ENCODE results near the gene NINL. TPM values are rescaled to one million over a fixed set of nuclear protein-coding genes. Genes with fewer than 3 reads are reported as not detected.

NINL gene
- total RNA-seq, 3 donors from 2014 or later: 0.61 to 0.71 (median 0.66) TPM

DNA sequence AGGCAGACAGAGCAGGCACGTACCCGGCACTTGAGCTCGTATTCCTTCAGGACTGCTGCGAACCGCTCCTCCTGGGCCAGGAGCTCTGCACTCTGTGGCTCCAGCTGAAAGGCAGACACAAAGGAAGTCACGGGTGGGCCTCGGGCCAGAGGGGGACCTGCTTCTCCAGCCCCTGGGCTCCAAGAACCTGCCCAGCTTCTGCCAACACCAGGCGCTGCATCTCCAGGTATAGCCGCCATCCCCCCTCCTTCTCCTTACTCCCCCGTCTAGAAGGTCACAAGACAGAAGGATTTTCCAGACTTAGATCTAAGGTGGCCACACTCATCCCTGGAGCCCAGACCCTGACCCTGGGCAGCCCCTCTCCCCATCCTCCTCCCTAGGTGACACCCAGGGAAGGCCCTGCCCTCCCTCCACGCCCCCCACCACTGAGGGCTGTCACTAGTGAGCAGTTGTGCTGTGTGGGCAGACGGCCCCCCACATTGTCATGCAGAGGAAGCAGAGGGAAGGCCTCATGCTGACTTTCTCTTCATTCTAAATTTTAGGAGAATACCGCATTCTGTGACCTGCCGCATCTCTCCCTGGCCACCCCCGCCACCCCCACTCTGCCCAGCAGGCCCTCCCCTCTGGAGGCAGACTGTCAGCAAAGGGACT lies 96.0 kb downstream of the NINL start:
- ATAC-seq (no peak), DNase-seq (no peak)
- Mint-ChIP-seq H3K4me1 (ENCODE audit: low read depth) (peaks cover 22% of the 10 kb centered on the region), H3K4me3 (no peak overlapping the region), H3K27me3 (ENCODE audit: low read depth) (no peaks in the 10 kb centered on the region), H3K36me3 (ENCODE audit: insufficient read depth) (no peaks in the 10 kb centered on the region), H3K9me3 (no peaks in the 10 kb centered on the region)

DNA sequence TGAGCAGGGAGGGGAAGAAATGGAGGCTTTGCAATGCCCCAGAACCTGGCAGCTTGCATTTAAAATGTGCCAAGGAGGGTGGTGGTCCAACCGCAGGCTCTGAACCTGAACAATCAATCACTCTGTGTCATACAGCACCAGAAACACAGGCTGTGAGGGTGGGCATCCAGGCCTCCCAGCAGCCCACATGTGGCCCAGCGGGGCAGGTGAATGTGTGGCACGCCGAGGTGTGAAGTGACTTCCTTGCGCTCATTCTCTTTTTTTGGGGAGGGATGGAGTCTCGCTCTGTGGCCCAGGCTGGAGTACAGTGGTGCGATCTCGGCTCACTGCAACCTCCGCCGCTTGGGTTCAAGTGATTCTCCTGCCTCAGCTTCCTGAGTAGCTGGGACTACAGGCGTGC lies 97.4 kb downstream of the NINL start:
- no peaks in the 10 kb centered on the region for H3K36me3 Mint-ChIP-seq (ENCODE audit: insufficient read depth)
- peaks cover 27% of the 10 kb centered on the region for H3K4me1 Mint-ChIP-seq (ENCODE audit: low read depth)
- H3K27me3 Mint-ChIP-seq (ENCODE audit: low read depth): no peaks in the 10 kb centered on the region
- no peak for ATAC-seq
- no peak for DNase-seq
- no peak overlapping the region for H3K4me3 Mint-ChIP-seq
- no peaks in the 10 kb centered on the region for H3K9me3 Mint-ChIP-seq

DNA sequence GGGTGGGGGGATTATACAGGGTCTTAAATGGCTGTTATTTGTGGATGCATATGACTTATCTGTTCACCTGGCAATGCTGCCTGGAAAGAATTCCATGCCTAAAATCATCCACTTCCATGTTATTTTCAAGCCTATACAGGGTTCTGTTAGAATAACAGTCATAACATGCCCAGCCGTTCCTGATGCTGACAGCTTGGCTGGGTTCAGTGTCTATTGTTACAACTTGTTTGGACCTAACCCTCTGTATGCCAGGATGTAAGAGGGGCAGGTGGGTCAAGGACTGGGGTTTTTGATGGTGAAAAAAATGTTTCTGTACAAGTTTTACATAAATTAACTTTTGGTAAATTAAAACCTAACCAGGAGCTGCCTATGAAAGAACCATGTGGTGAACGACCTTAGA lies 98.0 kb downstream of the NINL start:
- no peaks in the 10 kb centered on the region for H3K9me3 Mint-ChIP-seq
- no peaks in the 10 kb centered on the region for H3K27me3 Mint-ChIP-seq (ENCODE audit: low read depth)
- no peak for ATAC-seq
- no peak overlapping the region for H3K4me3 Mint-ChIP-seq
- H3K36me3 Mint-ChIP-seq (ENCODE audit: insufficient read depth): no peaks in the 10 kb centered on the region
- peaks cover 27% of the 10 kb centered on the region for H3K4me1 Mint-ChIP-seq (ENCODE audit: low read depth)
- DNase-seq: no peak

DNA sequence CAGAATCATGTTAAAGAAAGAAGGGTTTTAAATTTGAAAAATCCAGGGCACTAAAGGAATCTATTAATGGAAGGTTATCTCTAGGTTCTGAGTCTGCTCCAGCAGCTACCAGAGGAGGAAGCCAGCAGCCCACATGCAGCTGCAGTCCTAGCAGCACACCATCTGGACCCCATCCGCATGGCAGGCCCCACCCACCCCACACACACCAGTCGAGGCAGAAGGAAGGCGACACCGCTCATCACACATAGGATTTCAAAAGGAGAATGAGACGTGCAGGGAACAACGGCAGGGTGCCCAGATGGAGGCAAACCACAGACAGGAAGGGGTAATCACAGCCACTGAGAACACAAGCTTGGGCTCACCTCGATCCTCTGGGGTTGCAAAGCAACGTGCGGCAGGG lies 99.0 kb downstream of the NINL start:
- no peak for ATAC-seq
- Mint-ChIP-seq H3K27me3 (ENCODE audit: low read depth) (no peaks in the 10 kb centered on the region), H3K4me3 (no peak overlapping the region), H3K4me1 (ENCODE audit: low read depth) (peaks cover 27% of the 10 kb centered on the region), H3K36me3 (ENCODE audit: insufficient read depth) (no peaks in the 10 kb centered on the region), H3K9me3 (no peaks in the 10 kb centered on the region)
- no peak for DNase-seq

DNA sequence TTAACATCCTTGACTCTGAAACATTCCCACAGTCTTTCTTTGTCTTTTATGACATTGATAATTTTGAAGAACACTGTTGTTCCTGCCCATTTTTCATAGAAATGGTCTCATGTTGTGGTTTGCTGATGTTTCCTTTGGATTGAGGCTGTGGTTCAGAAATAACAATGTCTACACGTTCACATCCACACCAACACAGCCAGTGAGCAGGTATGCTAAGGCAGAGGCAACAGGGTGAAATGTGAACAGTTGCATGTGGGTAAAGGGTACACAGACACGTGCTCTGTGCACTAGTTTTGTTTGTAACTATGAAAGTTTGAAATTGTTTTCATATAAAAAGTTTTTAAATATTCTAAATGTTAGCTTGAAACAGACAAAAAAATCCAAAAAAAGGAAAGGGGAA lies 99.5 kb downstream of the NINL start:
- Mint-ChIP-seq H3K4me1 (ENCODE audit: low read depth) (peaks cover 27% of the 10 kb centered on the region), H3K9me3 (no peaks in the 10 kb centered on the region), H3K36me3 (ENCODE audit: insufficient read depth) (no peaks in the 10 kb centered on the region), H3K4me3 (no peak overlapping the region), H3K27me3 (ENCODE audit: low read depth) (no peaks in the 10 kb centered on the region)
- DNase-seq: no peak
- ATAC-seq: no peak

DNA sequence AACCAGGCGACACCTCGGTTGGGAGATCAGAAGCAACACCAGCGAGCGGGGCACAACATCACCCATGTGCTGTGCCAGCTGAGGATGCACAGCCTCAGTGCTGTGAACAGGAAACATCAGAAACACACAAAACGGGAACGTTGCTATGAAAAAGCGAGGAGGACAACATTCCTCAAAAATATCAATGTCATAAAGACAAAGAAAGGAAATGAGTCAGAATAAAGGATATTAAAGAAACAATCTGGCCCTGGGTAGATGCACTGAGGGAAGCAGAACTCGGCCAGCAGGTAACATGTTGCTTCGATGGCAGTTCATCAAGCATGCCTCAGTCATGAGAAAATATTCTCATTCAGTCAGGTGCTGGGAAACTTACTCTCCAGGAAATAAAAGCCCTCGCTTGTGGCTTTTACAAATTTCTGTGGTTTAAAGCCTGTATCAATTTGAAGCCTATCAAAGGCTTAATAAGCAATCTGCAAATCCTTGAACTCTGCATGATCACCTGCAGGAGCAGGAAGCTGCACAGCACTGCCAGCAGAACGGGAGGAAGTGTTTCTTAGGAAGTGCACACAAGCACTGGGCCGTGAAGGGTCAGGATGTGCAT lies 100.3 kb downstream of the NINL start:
- Mint-ChIP-seq H3K9me3 (no peaks in the 10 kb centered on the region), H3K4me3 (peak overlapping the region; percentile 51), H3K36me3 (ENCODE audit: insufficient read depth) (no peaks in the 10 kb centered on the region), H3K27me3 (ENCODE audit: low read depth) (no peaks in the 10 kb centered on the region), H3K4me1 (ENCODE audit: low read depth) (peaks cover 27% of the 10 kb centered on the region)
- ATAC-seq (peak in 1 of 2 donors; percentile 32), DNase-seq (no peak)

DNA sequence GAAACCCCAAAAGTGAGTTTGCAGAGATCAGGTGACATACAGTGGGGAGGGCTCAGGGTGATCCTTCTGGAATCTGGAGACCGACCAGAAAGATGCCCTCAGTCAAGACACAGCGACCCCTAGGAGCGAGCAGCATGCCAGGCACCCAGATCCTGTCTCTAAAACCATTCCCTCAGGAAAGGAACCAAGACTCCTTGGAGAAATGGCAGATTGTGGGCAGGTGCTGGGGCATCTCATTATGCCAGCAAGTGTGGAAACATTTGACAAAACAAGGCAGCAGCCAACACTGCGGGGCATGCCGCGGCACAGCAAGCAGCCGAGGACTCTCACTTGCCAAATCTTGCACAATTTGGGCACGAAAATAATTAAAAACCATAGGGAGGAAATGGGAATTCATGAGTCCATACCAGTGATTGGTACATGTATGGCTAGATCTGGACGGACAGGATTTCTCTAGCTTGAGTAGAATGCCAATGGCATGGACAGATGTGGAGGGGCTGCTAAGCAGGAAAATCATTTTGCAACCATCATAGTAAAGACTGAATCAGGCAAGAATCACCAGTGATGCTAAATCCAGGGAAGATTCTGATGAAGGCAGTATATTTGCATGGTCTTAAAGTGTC lies 101.0 kb downstream of the NINL start:
- peak overlapping the region; percentile 51 for H3K4me3 Mint-ChIP-seq
- DNase-seq: no peak
- no peaks in the 10 kb centered on the region for H3K36me3 Mint-ChIP-seq (ENCODE audit: insufficient read depth)
- H3K27me3 Mint-ChIP-seq (ENCODE audit: low read depth): no peaks in the 10 kb centered on the region
- peaks cover 27% of the 10 kb centered on the region for H3K4me1 Mint-ChIP-seq (ENCODE audit: low read depth)
- no peak for ATAC-seq
- no peaks in the 10 kb centered on the region for H3K9me3 Mint-ChIP-seq

DNA sequence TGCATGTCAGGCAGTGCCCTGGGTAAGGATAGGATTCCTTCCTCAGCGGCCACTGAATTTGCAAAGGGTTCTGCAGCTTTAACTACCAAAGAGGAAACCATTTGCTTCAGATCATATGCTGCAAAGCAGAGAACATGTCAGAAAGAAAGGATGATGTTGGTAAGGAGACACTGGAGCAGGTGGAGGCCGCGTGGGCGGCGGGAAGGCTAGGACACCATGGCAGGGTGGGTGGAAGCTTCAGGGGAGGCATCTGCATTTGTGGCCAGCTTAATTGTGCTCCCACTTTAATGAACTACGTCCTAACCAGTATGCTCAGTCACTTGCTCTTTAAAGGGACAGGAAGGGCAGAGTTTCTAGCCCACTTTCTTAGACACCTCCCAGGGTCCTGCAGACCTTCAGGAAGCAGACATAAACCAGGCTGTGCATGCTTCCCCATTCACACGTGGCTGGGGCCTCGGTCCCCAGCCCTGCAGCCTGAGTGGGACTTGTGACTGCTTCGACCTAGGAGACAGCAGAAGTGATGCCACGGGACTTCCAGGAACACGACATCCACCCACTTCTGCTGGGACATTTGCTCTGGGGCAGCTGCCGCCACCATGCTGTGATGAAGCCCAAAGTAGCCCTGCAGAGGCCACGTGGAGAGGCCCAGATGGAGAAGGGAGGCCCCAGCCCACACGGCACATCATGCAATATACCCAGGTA lies 101.7 kb downstream of the NINL start:
- H3K27me3 Mint-ChIP-seq (ENCODE audit: low read depth): no peaks in the 10 kb centered on the region
- peaks cover 27% of the 10 kb centered on the region for H3K4me1 Mint-ChIP-seq (ENCODE audit: low read depth)
- ATAC-seq: no peak

DNA sequence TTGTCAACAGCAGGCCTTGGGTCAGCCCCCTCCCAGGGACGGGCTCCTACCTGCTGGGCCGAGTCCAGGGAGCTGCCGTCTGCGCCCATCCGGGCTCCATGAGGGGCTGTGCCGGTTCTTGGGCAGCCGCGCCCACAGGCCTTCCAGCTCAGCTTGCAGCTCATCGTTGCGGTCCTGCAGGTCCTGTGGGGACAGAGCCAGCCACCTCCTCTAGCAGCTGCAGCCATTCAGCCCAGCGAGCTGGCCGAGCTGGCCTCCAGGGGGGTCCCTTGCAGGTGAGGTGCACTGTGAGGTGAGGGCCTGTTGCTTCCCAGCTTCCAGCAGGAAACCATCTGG lies 103.4 kb downstream of the NINL start:
- Mint-ChIP-seq H3K4me3 (no peak overlapping the region), H3K27me3 (ENCODE audit: low read depth) (no peaks in the 10 kb centered on the region), H3K9me3 (no peaks in the 10 kb centered on the region), H3K36me3 (ENCODE audit: insufficient read depth) (no peaks in the 10 kb centered on the region), H3K4me1 (ENCODE audit: low read depth) (peaks cover 27% of the 10 kb centered on the region)
- no peak for ATAC-seq
- no peak for DNase-seq

More for the DNA sequence above, 101.7 kb downstream of the NINL start:
- Mint-ChIP-seq H3K4me3 (no peak overlapping the region), H3K36me3 (ENCODE audit: insufficient read depth) (no peaks in the 10 kb centered on the region), H3K9me3 (no peaks in the 10 kb centered on the region)
- no peak for DNase-seq

DNA sequence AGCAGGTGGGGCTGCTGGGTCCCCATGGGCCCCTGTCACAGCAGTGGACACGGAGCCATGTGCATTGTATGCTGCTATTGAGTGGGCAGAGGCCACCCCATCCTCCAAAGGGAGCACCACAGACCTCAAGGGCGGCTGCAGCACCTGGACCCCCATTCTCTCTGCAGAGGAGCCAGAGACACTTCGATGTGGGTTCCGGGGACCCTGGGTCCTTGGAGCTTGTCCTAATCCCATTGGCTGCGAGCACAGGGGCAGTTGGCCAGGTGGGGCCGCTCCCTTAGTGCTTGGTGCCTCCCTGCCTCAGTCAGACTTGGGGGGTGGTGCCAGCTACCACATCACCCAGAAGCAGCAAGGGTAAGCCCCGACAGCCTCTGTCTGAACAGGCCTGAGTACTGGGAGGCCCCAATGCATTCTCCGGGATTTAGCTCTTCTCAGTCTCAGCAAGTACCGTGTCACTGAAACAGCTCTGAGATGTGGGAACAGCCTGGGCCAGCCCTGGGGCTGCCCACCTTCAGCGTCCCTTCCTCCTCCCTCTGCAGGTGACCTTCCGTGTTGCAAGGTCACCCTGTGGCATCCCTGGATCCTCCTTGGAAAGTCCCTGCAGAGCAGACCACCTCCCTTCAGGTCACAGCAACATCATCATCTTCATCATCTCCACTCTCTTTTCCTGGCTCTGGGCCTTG lies 104.0 kb downstream of the NINL start:
- peaks cover 24% of the 10 kb centered on the region for H3K4me1 Mint-ChIP-seq (ENCODE audit: low read depth)
- no peaks in the 10 kb centered on the region for H3K36me3 Mint-ChIP-seq (ENCODE audit: insufficient read depth)
- DNase-seq: no peak
- H3K9me3 Mint-ChIP-seq: no peaks in the 10 kb centered on the region
- H3K4me3 Mint-ChIP-seq: no peak overlapping the region
- no peaks in the 10 kb centered on the region for H3K27me3 Mint-ChIP-seq (ENCODE audit: low read depth)
- no peak for ATAC-seq

DNA sequence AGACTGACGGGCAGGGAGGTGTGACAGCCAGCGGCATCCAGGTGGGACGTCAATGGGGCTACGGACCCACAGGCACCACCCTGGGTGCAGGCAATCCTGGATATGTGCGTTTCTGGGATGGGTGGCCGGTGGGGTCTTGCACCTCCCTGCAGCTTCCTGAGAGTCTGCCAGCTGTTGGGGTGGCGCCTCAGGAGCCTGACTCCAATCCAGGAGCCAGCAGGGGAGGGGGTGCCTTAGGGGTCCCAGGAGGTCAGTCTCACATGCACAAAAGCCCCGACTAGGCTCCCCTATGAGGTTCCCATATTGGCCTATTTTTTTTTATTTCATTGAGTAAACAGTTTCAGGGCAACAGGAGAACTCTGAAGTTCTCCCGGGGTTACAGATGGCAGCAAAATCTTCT lies 104.5 kb downstream of the NINL start:
- no peaks in the 10 kb centered on the region for H3K27me3 Mint-ChIP-seq (ENCODE audit: low read depth)
- H3K4me1 Mint-ChIP-seq (ENCODE audit: low read depth): peaks cover 18% of the 10 kb centered on the region
- no peak for DNase-seq
- no peak overlapping the region for H3K4me3 Mint-ChIP-seq
- no peaks in the 10 kb centered on the region for H3K9me3 Mint-ChIP-seq
- ATAC-seq: no peak
- H3K36me3 Mint-ChIP-seq (ENCODE audit: insufficient read depth): no peaks in the 10 kb centered on the region

DNA sequence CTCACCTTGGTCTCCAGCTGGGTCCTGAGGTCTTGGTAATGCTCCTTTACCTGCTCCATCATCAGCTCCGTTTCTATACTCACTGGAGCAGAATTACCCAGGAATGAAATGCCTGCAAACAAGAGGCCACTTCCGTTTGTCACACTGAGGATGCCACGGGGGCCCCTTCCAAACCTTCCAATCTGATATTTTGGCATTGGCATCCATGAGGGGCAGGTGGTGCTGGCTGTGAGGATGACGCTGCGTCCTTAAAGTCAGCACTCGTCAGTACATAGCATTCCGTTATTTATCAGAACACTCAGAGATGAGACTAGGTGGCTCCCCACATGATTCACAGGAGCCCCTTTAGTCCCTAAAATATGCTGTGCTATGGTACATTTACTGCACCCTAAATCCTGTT lies 105.2 kb downstream of the NINL start:
- no peak overlapping the region for H3K4me3 Mint-ChIP-seq
- DNase-seq: no peak
- no peaks in the 10 kb centered on the region for H3K9me3 Mint-ChIP-seq
- no peak for ATAC-seq
- H3K4me1 Mint-ChIP-seq (ENCODE audit: low read depth): peaks cover 14% of the 10 kb centered on the region
- H3K27me3 Mint-ChIP-seq (ENCODE audit: low read depth): no peaks in the 10 kb centered on the region
- H3K36me3 Mint-ChIP-seq (ENCODE audit: insufficient read depth): no peaks in the 10 kb centered on the region

DNA sequence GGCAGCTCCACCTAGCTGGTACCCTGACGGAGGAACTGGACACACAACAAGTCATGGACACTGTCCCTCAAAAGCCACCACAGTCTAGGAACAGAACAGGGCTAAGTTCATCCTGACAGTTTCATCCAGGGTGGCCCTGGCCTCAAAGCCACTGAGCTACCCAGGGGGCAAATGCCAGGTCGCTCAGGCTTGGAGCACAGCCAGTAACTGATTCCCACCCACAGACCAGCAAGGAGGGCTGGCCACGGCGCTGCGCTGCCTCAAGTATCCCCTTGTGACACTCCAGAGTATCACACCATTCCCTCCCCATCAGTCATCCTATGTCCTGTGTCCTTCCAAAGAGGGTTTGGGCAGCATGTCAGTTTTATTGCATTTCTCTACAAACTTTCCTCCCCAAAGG lies 105.7 kb downstream of the NINL start:
- ATAC-seq: no peak

DNA sequence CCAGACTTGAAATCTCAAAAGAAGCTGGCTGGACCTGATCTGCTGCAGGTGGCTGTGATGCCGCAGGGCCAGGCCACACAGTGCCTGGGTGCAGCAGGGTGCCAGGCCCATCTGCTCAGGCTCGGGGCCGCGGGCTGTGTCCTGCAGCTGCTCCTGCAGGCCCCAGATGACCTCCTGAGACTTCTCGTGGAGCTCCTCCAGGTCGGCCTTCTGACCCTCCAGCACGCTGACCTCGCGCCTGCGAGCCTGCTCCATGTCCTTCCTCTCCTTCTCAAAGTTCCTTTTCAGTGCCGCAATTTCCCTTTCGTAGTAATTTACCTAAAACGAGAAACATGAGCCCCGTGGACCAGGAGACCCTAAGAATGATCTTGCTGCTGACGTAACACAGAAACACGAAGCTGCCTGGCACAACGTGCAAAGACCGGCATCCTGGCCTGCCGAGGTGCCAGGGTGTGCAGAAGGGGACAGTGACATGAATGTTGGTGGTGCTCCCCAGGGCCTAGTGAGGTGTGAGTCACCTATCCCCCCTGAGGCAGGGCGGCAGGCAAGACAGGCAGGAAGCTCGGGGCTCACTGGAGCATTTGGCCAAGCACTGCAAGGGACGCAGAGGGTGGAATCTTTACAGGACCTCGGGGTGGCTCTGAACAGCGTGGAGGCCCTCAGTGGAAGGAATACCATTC lies 106.3 kb downstream of the NINL start:
- Mint-ChIP-seq H3K4me1 (ENCODE audit: low read depth) (peaks cover 3% of the 10 kb centered on the region), H3K9me3 (no peaks in the 10 kb centered on the region), H3K27me3 (ENCODE audit: low read depth) (no peaks in the 10 kb centered on the region), H3K4me3 (no peak overlapping the region), H3K36me3 (ENCODE audit: insufficient read depth) (no peaks in the 10 kb centered on the region)
- ATAC-seq (no peak), DNase-seq (no peak)

More for the DNA sequence above, 105.7 kb downstream of the NINL start:
- no peak overlapping the region for H3K4me3 Mint-ChIP-seq
- H3K36me3 Mint-ChIP-seq (ENCODE audit: insufficient read depth): no peaks in the 10 kb centered on the region
- no peaks in the 10 kb centered on the region for H3K27me3 Mint-ChIP-seq (ENCODE audit: low read depth)
- no peak for DNase-seq
- peaks cover 8% of the 10 kb centered on the region for H3K4me1 Mint-ChIP-seq (ENCODE audit: low read depth)
- no peaks in the 10 kb centered on the region for H3K9me3 Mint-ChIP-seq
